SK-N-SH treated with all-trans-retinoic acid at 6 μM for 48 hours (cell line): ENCODE data around the gene SAMSN1.

Experiments used
- ZFP3 ChIP-seq: fragments of 250-450 bp; sonication (Bioruptor Pico); IDR thresholded peaks from 2 replicates; pipeline ENCODE4 v1.5.0; 2020; ENCODE audit warnings: mild to moderate bottlenecking, moderate library complexity
- ZNF8 ChIP-seq: fragments of 450-650 bp; formaldehyde crosslinking; IDR thresholded peaks from 2 replicates; pipeline ENCODE4 v1.5.0; 2020; ENCODE audit warnings: mild to moderate bottlenecking, moderate library complexity
- TF ChIP-seq, protein P1 (sequence below): fragments of 250-450 bp; sonication (Bioruptor Pico); IDR thresholded peaks from 2 replicates; pipeline ENCODE4 v1.5.1; 2020; ENCODE audit warnings: low read depth, mild to moderate bottlenecking, moderate library complexity

GRCh38 chr21:14526836-14527695 is 19.0 kb downstream of the SAMSN1 start:
- TF ChIP-seq ZFP3 (no peak), ZNF8 (CRISPR knock-in tag) (no peak)
- TF ChIP-seq, protein P1, sequence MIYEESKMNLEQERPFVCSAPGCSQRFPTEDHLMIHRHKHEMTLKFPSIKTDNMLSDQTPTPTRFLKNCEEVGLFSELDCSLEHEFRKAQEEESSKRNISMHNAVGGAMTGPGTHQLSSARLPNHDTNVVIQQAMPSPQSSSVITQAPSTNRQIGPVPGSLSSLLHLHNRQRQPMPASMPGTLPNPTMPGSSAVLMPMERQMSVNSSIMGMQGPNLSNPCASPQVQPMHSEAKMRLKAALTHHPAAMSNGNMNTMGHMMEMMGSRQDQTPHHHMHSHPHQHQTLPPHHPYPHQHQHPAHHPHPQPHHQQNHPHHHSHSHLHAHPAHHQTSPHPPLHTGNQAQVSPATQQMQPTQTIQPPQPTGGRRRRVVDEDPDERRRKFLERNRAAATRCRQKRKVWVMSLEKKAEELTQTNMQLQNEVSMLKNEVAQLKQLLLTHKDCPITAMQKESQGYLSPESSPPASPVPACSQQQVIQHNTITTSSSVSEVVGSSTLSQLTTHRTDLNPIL, result no peak
